Mucosa of stomach (tissue), 1 donor: ENCODE results near the gene SPON1.

ENCODE experiments used
- H3K27me3 ChIP-seq: one replicate; pipeline ENCODE4 v1.7.0; 2013; ENCODE audit warnings: mild to moderate bottlenecking, low read length; ENCODE audit not compliant: control insufficient read depth, insufficient read depth
- H3K36me3 ChIP-seq: one replicate; pipeline ENCODE4 v1.7.0; 2013; ENCODE audit warnings: low read length; ENCODE audit not compliant: control insufficient read depth, insufficient read depth
- H3K4me1 ChIP-seq: one replicate; pipeline ENCODE4 v1.7.0; 2013; ENCODE audit warnings: mild to moderate bottlenecking, low read length; ENCODE audit not compliant: control insufficient read depth, insufficient read depth
- H3K4me3 ChIP-seq: one replicate; pipeline ENCODE4 v1.7.0; 2013; ENCODE audit warnings: low read length
- H3K9ac ChIP-seq: one replicate; pipeline ENCODE4 v1.7.0; 2013; ENCODE audit warnings: mild to moderate bottlenecking, low read length, moderate library complexity
- H3K9me3 ChIP-seq: one replicate; pipeline ENCODE4 v1.7.0; 2013; ENCODE audit warnings: mild to moderate bottlenecking, low read length, moderate library complexity; ENCODE audit not compliant: control insufficient read depth
- donor health status: Pancreatic carcinoma.

SPON1 gene

DNA sequence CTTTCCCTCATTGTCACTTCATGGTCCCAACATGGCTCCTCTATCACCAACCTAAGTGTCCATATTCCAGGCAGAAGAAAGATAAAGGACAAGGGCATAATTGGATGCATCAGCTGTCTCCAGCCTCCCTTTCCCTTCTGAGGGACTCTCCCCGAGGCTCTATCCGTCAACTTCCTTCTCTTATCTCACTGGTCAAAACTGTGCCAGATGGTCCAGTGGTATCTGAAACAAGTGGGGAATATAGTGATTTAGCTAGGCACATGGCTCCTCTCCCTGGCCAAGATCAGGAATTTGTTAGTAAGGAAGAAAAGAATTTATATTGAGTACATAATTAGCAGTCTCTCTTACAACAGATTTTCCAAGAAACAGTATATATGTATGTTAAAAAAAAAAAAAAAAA, 12.6 kb upstream of the SPON1 start:
- Histone ChIP-seq H3K9ac (no peak overlapping the region), H3K36me3 (no peaks in the 10 kb centered on the region), H3K27me3 (peaks cover 3% of the 10 kb centered on the region), H3K4me1 (no peaks in the 10 kb centered on the region), H3K4me3 (no peak overlapping the region), H3K9me3 (no peaks in the 10 kb centered on the region)

DNA sequence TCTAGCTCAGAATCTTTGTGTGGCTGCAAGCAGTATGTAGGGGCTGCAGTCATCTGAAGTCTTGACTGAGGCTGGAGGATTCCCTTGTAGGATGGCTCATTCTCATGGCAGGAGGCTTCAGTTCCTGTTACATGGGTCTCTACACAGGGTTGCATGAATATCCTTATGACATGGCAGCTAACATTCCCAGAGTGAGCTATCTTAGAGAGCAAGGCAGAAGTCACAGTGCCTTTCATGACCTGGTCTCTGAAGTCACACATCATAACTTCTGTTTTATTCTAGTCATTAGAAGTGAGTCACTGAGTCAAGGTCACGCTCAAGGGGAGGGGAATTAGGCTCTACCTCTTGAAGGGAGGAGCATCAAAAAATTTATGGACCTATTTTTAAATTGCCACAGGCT, 10.3 kb upstream of the SPON1 start:
- H3K4me3 ChIP-seq: no peak overlapping the region
- H3K9me3 ChIP-seq: no peaks in the 10 kb centered on the region
- no peaks in the 10 kb centered on the region for H3K36me3 ChIP-seq
- H3K4me1 ChIP-seq: no peaks in the 10 kb centered on the region
- peaks cover 15% of the 10 kb centered on the region for H3K27me3 ChIP-seq
- H3K9ac ChIP-seq: no peak overlapping the region

GRCh38 chr11:13952668-13953067, 9.9 kb upstream of the SPON1 start:
- Histone ChIP-seq H3K9ac (no peak overlapping the region), H3K4me1 (no peaks in the 10 kb centered on the region), H3K27me3 (peaks cover 15% of the 10 kb centered on the region)

DNA sequence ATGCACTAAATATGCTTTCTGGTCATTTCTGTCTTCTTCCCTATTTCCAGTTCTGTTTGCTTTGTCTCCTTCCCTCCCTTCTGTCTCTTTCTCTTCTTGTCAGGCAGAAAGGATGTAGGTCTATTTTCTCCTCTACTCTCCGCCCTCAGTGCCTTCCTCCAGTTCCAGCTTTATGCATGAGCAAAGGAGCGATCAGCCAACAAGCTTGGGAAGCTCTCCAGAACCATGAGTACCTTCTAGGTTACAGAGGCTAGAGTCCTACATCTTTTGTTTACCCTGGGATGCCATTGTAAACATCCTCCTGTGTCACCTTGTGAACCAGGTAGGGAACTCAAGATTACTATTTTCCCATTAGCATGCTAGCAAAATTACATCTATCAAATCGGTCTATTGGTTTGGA, 7.9 kb upstream of the SPON1 start:
- H3K4me1 ChIP-seq: no peaks in the 10 kb centered on the region
- no peaks in the 10 kb centered on the region for H3K36me3 ChIP-seq
- no peaks in the 10 kb centered on the region for H3K9me3 ChIP-seq
- H3K4me3 ChIP-seq: no peak overlapping the region
- peaks cover 19% of the 10 kb centered on the region for H3K27me3 ChIP-seq
- no peak overlapping the region for H3K9ac ChIP-seq

More at GRCh38 chr11:13952668-13953067, 9.9 kb upstream of the SPON1 start:
- Histone ChIP-seq H3K36me3 (no peaks in the 10 kb centered on the region), H3K9me3 (no peaks in the 10 kb centered on the region), H3K4me3 (no peak overlapping the region)

GRCh38 chr11:13955971-13956421, 6.5 kb upstream of the SPON1 start:
- Histone ChIP-seq H3K4me3 (no peak overlapping the region), H3K4me1 (no peaks in the 10 kb centered on the region), H3K36me3 (no peaks in the 10 kb centered on the region), H3K9me3 (no peaks in the 10 kb centered on the region), H3K27me3 (peaks cover 21% of the 10 kb centered on the region), H3K9ac (no peak overlapping the region)

DNA sequence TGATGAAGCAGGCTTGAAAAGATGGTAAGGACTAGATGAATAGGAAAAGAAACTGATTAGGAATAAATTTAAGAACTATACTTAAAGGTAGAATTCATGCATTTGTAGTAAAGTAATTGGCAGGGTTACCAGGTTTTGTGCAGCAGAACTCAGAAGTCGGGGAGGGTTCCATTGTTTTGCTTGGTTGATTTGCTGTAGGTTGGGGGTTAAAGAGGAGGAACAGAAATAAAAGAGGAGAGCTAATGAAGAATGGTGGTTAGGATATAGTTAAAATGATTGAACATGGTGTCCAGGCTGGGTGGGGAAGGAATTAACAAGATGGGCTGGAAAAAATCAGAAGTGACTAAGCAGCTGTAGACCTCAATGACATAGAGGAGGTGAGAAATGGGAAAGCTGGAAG, 5.5 kb upstream of the SPON1 start:
- Histone ChIP-seq H3K27me3 (peaks cover 29% of the 10 kb centered on the region), H3K9me3 (no peaks in the 10 kb centered on the region), H3K9ac (no peak overlapping the region), H3K4me3 (no peak overlapping the region), H3K36me3 (no peaks in the 10 kb centered on the region), H3K4me1 (no peaks in the 10 kb centered on the region)

DNA sequence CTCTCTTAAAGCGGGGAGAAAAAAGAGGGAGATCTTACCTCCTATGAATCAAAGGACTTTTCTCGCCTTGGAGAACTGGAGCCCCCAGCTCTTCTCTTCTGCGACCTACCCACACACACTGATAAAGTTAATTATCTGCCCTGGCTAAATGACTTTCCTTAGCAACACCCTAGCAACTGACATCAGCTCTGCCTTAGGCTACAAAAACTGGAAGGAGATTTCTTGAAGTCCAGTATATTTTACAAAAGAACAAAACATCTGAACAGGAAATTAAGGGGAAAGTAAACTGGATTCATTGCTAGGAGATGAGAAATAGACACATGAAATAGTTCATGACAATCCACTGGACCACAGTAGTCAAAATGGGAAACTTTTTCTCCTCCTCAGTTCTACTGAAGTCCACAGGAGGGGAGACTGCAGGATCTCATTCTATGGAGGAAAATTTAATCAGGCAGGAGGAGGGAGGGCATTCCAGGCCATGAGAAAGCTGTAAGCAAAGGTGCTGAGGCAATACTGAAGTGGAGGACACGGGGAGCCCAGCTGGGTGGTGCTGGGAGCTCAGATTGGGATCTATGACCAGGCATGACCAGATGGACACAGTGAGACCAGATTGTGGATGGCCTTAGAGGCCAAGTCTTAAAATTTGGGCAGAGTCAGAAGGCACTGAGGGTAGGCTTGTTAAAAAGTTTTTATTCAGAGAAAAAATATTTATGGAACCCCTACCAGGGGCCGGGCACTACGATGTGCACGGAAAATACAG, 3.7 kb upstream of the SPON1 start:
- no peaks in the 10 kb centered on the region for H3K9me3 ChIP-seq
- H3K27me3 ChIP-seq: peaks cover 48% of the 10 kb centered on the region
- no peak overlapping the region for H3K4me3 ChIP-seq

DNA sequence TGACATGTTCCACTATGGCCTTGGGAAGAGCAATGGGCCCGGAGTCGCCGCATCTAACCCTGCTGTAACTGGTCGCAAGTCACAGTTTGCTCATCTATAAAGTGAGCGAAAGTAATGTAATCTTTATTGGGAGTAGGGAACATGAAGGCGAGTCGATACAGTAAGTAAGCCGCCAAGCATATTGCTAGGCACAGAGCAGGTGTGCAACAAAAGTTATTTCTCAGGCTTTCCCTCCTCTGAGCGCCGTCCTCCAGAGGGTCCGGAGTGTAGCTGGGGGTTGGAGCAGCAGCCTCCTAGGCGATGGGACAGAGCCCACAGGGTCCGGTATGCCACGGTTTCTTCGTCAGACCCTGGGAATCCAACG, 343 bp upstream of the SPON1 start:
- Histone ChIP-seq H3K4me3 (no peak overlapping the region), H3K9me3 (no peaks in the 10 kb centered on the region), H3K27me3 (peaks cover 41% of the 10 kb centered on the region), H3K36me3 (no peaks in the 10 kb centered on the region), H3K4me1 (peaks cover 43% of the 10 kb centered on the region), H3K9ac (peak overlapping the region; percentile 11)

More for the DNA sequence above, 3.7 kb upstream of the SPON1 start:
- no peaks in the 10 kb centered on the region for H3K36me3 ChIP-seq
- H3K4me1 ChIP-seq: peaks cover 15% of the 10 kb centered on the region
- H3K9ac ChIP-seq: no peak overlapping the region

DNA sequence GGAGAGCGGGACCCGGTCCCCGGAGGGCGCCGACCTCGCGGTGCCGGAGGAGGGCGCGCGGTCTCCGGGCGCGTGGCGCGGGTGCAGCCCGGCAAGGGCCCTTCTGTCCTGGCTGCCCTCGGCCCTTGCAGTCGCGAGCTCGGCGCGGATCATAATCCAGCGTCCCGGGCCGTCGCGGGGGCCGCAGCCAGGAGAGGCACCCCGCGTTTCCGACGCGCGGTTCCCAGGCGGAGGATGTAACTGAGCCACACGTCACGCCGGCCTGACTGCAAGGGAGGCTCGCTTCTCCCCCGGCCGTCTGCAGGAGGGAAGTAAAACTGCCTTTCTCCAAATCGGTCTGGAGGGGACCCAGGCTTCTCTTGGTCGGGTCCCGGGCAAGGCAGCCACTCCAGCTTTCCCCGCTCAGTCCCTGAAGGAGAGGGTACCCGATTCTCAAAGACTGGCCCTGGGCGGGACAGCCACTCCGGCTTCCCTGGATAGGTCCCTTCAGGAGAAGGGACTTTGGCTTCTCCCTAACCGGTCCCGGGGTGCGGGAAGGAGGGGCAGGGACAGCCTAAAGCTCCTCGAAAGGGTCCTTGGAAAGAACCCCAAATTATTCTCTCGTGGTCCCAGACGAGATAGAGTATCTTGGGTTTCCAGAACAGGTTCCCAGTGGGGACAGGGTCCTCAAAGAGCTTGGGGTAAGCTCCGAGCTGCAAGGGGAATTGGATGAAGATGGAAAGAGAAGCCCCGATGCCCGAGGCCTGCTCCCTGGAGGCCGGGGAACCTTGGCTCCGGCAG, 836 bp downstream of the SPON1 start:
- Histone ChIP-seq H3K4me3 (peak overlapping the region; percentile 21), H3K36me3 (no peaks in the 10 kb centered on the region), H3K4me1 (peaks cover 43% of the 10 kb centered on the region), H3K9me3 (no peaks in the 10 kb centered on the region), H3K9ac (peak overlapping the region; percentile 40), H3K27me3 (peaks cover 41% of the 10 kb centered on the region)

DNA sequence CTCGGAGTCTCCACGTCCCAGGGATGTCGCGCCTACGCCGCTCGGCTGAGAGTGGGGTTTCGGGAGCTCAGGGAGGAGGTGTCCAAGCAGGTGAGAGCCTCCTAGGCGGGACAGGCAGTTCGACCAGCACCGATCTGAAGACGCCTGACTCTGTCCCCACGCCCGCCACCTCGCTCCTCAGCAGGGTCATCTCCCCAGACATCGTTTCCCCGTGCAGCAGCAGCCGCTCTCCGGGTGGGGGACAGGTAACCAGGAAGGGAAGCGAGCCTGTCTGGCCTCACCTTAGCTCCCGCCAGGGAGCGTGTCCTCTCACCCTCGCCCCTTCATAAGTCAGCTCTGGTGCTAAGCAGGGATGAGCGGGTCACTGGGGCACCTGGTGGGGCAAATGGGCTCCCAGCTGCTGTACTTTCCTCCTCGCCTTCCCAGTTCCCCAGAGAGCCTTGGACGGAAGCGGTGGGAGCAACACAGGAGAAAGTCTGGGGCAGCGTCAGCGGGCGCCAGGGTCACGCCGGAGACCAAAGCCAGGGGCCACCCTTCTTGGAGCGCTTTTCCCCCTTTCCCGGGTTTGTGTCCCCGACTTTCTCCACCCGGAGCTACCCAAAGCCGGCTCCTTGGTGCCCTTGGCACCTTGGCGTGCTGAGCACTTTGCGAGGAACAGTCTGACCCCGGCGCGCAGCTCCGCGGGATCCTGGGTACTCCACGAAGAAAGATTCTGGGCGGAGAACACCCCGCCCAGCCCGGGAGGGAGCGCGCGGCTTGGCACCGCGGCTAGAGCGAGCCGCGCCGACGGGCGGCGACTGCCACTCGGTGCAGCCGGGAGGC, 1.6 kb downstream of the SPON1 start:
- Histone ChIP-seq H3K9ac (peak overlapping the region; percentile 40), H3K9me3 (no peaks in the 10 kb centered on the region), H3K36me3 (no peaks in the 10 kb centered on the region), H3K27me3 (peaks cover 38% of the 10 kb centered on the region), H3K4me3 (peak overlapping the region; percentile 21), H3K4me1 (peaks cover 43% of the 10 kb centered on the region)

- H3K27me3 ChIP-seq: peaks cover 37% of the 10 kb centered on the region
- H3K36me3 ChIP-seq: no peaks in the 10 kb centered on the region
- peaks cover 43% of the 10 kb centered on the region for H3K4me1 ChIP-seq
- no peak overlapping the region for H3K4me3 ChIP-seq
- H3K9me3 ChIP-seq: no peaks in the 10 kb centered on the region
- H3K9ac ChIP-seq: no peak overlapping the region
Measured at GRCh38 chr11:13964771-13965074, 2.2 kb downstream of the SPON1 start.

DNA sequence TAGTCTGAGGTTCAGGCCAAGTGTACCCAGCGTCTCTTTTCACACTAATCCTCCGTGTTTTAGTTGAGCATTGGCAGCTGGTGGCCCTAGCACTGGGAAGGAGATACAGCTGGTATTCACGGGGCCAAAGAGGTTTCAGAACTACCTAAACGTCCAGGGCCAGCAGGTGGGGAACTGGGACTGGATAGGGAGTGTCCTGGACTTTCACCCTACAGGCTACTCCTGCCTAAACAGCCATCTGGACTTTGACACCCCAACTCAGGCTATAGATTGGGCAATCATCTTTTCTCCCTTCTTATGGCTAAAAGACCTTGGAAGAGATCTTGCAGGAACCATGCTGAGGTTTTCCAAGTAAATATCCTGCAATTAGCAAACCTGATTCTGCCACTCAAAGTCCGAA, 2.8 kb downstream of the SPON1 start:
- no peaks in the 10 kb centered on the region for H3K9me3 ChIP-seq
- H3K9ac ChIP-seq: no peak overlapping the region
- H3K4me3 ChIP-seq: no peak overlapping the region
- H3K27me3 ChIP-seq: peaks cover 37% of the 10 kb centered on the region
- no peaks in the 10 kb centered on the region for H3K36me3 ChIP-seq
- peaks cover 43% of the 10 kb centered on the region for H3K4me1 ChIP-seq
